Measurements from ENCODE around the gene RGL4.

RGL4 gene

DNA sequence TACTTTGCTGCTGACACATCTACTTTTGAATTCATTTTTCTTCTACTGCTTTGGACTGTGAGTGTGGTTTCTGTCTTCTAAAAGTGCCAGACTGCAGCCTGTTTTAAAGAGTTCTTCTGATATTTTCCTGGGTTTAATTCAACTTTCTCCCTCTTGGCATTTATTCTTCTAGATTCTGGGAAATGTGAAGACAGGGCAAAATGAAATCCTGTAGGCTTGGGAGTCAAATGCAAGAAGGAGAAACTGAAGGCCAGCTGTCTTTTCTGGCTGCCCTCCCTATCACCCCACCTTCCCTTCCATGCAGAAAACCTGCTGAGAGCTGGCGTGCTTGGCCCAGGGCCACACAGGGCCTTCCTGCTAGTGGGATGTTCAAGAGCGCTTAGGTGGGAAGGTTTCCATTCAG, 52.5 kb downstream of the RGL4 start:
- TF ChIP-seq, protein P1, sequence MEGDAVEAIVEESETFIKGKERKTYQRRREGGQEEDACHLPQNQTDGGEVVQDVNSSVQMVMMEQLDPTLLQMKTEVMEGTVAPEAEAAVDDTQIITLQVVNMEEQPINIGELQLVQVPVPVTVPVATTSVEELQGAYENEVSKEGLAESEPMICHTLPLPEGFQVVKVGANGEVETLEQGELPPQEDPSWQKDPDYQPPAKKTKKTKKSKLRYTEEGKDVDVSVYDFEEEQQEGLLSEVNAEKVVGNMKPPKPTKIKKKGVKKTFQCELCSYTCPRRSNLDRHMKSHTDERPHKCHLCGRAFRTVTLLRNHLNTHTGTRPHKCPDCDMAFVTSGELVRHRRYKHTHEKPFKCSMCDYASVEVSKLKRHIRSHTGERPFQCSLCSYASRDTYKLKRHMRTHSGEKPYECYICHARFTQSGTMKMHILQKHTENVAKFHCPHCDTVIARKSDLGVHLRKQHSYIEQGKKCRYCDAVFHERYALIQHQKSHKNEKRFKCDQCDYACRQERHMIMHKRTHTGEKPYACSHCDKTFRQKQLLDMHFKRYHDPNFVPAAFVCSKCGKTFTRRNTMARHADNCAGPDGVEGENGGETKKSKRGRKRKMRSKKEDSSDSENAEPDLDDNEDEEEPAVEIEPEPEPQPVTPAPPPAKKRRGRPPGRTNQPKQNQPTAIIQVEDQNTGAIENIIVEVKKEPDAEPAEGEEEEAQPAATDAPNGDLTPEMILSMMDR (IDR thresholded peaks at IDR 0.05; ENCODE audit: low read depth, low read length): no peak
- no peak for DNase-seq (ENCODE audit: extremely low read depth, low read depth)

DNA sequence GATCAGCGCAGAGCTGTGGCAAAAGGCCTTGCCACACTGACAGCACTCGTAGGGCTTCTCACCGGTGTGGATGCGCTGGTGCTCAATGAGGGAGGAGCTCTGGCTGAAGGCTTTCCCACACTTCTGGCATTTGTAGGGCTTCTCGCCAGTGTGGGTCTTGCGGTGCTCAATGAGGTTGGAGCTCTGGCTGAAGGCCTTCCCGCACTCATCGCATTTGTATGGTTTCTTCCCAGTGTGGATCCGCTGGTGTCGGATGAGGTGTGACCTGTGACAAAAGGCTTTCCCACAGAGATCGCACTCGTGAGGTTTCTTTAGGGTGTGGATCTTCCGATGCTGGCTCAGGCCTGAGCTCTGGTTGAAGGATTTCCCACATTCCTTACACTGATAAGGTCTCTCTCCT, 53.2 kb downstream of the RGL4 start:
- DNase-seq (ENCODE audit: extremely low read depth, low read depth): no peak
- TF ChIP-seq, protein P1 (IDR thresholded peaks at IDR 0.05; ENCODE audit: low read depth, low read length): no peak

- no peak for DNase-seq (ENCODE audit: extremely low read depth, low read depth)
- TF ChIP-seq, protein P1 (IDR thresholded peaks at IDR 0.05; ENCODE audit: low read depth, low read length): no peak
Measured at GRCh38 chr22:23744485-23744884, 53.7 kb downstream of the RGL4 start.

DNA sequence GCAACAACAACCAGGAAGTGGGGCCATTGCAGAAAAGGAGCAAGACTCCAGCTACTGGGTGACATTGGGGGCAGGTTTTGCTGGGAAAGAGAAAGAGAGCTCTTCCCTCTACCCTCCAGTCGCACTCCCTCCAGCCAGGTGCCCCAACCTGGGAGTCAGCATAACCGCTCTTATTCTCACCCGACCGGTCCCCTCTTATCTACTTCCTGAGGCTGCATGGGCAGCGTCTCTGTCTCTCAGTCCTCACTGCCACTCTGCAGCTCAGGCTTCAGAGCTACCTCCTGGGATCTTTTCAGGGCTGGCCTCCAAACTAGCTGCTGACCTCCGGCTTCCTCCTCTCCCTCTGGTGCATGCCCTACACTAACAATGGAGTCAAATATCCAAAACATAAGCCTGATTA, 55.0 kb downstream of the RGL4 start:
- TF ChIP-seq, protein P1 (IDR thresholded peaks at IDR 0.05; ENCODE audit: low read depth, low read length): no peak
- no peak for DNase-seq (ENCODE audit: extremely low read depth, low read depth)
